CD4-positive, alpha-beta T cell treated with Interleukin-15 for 1 hour (primary cell): ENCODE results near the gene OCIAD1.

Source experiments
- DNase-seq: peaks from one replicate; pipeline ENCODE4 v3.0.0-alpha.2; 2020

OCIAD1 gene

DNA sequence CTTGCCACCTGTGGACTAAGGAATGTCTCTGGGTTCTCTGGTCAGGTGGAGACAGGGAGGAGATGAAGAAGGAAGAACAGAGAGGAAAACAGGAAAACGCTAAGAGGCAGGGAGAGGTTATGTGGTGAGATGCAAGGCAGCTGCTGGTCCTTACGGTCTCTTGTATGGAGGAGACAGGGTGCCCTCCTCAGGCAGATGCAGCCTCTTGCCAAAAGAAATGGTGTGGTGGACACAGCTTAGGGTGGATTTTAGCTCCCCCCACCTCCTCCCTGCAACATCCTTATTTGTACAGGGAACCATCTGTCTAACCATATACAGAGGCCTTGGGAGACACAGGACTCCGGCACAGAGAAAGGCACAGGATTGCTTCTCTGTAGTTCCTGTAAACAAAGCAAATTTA, 66.0 kb downstream of the OCIAD1 start:
- no peak for DNase-seq

DNA sequence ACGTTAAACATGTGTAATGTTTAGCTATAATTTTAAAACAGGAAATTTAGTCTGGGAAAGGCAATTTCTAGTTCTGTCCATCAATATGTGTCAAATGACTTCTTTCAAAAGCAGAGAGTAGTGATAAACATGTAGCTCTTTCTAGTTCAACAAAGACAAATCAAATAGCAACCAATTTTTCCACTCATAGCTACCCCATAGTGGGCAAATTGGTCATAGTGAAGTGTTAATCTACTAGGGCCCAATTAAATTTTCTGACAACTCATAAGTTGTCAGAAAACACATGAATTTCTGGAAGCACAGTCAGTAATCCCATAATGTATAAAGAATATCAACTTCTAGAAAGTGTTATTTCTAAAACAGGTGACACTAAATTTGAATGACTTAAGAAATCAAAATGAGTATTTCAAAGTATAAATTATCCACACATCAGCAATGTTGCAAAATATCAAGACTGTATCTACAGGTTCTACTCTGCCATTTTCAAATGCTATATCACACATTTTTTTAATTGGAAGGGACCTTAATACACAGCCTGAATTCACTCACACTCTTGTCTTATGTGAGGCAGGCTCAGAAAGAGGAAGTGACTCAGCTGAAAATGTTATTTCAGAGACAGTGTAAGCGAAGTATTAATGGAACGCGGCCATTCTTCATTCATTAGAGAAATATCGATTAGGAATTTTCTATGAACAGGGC, 68.0 kb downstream of the OCIAD1 start:
- DNase-seq, result no peak

DNA sequence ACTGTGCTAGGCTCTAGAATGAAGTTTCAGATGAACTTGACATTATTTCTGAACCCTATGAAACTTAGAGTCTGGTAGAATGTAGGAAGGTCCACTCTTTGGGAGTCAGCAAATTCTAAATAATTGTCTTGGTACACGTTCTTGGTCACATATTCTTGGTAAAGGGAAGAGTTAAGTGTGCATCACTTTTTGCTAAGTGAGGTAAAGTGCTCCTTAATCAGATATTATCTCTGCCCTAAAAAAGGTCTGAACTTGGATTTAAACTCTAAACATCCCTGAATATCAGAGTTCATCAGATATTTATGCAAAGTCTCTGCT, 68.5 kb downstream of the OCIAD1 start:
- no peak for DNase-seq

DNA sequence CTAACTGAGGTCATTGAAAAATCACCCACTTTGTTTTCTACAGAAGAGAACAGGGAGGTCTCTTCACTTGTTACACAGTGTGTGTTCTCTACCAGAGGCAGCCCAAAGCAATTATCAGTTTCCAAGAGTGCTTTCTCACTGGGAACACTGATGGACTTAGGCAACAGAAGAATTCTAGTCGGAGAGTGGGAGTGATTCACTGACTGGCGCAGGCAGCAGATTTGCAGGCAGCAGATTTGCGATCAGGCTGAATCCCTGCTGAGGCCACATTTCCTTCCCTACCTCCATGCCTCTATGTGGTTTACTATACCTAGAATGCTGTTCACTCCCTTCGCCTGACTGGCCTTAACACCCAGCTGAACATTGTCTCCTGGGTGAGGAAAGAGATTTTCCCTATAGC, 69.1 kb downstream of the OCIAD1 start:
- no peak for DNase-seq

DNA sequence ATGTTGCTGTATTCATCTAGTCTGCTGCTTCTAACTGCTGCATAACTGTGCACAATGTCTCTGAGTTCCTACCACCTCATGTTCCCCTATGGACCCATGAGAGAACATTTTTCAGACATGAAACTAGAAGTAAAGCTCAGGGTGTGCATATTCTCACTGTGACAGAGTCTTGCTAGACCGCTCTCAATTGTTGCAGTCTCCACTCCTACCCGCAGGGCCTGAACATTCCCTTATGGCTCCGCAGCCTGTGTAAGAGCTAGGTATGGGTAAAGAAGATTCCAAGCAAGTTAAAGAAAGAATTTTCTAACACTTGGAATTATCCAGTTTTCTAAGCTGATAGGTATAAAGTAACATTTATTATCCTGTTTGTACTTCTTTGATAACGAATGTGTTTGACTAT, 70.3 kb downstream of the OCIAD1 start:
- no peak for DNase-seq

DNA sequence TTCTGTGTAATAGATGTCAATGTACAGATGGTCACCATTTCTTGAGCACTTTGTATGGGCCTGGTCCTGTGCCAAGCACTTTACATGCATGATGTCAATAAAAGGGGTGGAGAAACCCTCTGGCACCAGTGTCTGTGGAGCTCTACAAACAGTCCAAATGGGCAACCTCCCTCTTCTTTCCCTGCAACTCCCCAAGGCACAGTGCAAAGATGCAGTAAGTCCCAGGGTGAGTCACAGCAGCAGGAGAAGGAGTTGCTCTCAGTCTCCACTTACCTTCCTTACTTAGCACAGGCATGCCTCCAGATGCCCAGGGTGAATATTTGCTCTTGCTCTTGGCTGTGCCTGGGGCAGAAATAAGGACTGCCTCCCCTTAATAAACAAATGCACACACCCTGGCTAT, 71.4 kb downstream of the OCIAD1 start:
- DNase-seq, result no peak

DNA sequence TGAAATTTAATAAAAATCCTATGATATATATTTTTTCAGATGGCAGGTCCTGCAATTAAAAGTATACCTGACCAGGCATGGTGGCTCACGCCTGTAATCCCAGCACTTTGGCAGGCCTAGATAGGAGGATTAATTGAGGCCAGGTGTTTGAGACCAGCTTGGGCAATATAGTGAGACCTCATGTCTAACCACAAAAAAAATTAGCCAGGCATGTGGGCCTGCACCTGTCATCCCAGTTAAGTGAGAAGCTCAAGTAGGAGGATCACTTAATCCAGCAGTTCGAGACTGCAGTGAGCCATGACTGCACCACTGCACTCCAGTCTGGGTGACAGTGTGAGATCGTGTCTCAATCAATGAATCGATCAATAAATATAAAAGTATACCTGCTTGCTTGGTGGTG, 73.2 kb downstream of the OCIAD1 start:
- no peak for DNase-seq

DNA sequence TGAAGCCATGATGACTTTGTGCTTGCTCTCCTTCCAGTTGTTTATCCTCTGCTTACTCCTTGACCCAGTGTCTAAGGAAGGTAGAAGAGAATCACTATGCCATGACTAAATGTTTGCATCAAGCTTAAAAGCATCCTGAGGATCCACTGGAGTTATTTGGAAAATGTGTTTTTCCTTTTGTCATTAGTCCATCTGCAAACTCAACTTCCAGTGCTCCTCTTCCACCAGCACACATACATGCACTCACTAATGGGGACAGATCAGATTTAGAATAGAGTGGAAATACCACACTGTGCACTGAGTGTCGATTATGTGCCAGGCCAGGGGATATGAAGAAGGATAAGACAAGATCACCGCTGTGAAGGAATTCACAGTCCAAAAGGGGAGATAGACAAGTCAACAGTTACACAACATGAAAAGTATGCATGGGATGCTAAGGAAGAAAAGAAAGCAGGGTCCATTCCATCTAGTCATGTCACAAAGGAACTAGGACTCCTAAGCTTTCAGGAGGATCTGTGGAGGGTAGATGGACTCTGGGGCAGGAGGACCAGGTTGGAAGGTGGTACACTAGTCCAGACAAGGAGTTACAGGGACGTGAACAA, 73.8 kb downstream of the OCIAD1 start:
- DNase-seq, result no peak

DNA sequence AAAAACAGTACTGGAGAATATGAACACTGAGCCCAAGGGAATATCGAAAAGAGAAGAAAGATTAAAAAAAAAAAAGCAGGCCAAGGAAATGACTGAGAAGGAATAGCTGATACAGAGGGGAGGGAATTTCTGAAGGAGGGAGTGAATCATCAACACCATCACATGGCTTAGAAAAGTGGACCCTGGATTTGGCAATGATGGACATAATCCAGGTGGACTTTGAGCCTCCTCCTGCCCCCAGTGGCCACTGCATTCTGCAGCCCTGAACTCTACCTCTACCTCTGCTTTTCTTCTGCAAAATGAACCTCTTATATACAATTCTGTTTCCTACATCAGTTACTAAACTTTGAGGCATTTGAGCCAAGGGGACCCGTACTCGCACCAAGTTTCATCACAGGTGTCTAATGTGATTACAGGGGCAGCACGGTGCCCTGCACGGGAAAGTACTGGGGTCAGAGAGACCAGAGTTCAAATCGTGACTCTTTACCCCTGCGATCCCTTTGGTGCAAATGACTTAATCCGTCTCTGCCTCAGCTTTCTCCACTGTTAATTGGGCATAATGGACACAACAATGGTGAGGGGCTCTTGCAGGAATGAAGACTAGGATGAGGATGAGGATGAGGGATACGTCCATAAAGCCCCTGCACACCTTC, 74.6 kb downstream of the OCIAD1 start:
- no peak for DNase-seq

DNA sequence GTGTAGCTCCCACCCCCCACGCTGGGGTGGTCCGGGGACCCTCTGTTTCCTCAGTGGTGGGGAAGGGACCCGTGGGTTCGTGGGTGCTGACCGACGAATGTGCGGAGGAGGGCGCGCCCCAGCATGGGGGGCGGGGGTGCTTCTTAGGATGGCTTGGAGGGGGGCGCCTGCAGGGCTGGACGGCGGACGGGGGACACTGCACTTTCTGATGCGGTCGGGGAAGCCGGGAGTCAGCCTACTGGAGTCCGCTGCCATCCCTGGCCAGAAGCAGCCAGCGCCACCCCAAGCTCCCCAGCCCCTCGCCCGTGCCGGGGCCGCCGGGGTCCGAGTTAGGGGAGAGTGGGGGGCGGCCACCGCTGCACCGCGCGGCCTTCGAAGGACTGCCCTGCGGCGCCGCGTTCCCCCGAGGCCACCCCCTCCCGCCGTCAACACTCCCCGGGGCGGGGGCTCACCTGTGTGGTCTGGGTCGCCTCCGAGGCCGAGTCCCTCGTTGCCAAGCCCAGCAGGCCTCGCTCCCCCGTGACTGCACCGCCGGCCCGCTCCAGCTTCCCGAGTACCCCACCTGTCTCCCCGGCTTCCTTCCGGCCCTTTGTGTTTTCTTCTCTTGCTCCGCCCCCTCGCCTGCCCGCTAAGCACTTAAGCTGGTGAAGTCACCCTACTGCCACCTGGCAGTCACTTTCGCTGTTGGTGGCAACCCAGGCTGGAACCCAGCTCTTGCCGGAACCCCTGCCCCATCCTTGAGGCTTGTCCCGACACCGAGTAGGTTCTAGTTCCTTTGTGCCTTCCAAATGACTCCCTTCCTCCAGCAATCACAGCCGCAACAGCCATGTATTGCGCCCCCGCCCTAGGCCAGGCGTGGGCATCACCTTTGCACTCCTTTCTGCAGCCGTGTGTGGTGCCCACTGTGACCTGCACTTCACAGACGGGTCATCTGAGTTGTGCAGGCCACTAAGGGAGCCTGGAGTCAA, 75.6 kb downstream of the OCIAD1 start, which contains the start of gene OCIAD2:
TSS of gene OCIAD2 (minus strand) at position 569 of the 968 bp plus-strand sequence. CDS start 2,225 bp downstream, outside the sequence.
- peak; percentile 88 for DNase-seq

DNA sequence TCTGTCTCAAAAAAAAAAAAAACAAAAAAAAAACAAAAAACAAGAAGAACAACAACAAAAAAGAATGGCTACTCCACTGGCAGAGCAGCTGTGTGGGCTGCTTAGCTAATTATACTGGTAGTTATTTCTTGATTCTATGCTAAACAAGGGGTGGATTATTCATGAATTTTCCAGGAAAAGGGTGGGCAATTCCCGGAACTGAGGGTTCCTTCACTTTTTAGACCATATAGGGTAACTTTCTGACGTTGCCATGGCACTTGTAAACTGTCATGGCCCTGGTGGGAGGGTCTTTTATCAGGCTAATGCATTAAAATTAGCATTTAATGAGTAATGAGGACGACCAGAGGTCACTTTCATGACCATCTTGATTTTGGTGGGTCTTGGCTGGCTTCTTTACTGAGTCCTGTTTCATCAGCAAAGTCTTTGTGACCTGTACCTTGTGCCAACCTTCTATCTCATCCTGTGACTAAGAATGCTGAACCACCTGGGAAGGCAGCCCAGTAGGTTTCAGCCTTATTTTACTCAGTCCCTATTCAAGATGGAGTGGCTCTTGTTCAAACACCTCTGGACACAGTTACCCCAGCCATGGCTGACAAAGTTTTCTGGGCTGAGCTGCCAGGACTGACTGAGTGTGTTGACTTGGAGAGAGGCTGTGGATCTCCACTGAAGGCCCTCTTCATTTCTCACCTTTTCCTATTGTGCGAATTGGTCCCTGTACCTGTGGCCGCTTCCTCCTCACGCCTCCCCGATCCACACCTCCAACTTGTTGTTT, 77.0 kb downstream of the OCIAD1 start:
- no peak for DNase-seq

DNA sequence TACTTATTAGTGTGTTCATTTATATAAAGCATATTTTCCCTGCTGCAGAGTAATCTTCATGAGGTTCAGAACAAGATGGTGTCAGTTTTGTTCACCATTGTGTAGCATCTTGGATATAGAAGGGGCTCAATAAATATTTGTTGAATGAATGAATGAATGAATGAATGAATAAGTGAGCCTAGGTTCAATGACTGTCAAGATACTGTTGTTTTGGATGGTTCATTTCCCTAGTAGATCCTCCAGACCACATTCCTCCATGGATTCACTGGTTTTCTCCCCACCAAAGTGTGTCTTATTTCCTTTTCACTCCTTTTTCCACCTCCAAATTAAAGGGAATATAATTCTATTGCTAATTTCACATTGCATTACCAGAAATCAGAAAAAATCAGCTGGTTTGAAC, 77.8 kb downstream of the OCIAD1 start:
- DNase-seq, result no peak

DNA sequence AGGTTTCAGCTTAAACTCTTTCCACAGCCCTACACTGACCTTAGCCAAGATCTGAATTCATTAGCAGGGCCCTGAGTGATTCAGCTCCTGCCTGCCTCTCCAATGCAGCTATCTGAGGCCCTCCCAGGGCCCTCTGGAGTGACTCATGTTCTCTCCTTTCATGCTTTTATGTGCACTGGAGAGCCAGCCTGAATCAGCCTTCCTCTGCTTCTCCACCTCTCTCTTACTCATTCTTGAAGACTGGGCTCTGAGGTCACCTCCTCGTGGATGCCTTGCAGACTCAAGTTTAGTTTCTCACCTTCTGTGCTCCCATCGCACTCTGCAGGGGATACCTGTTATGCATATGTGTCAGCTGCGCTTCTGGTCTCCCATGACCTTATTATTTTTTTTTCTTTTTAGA, 78.8 kb downstream of the OCIAD1 start:
- no peak for DNase-seq

DNA sequence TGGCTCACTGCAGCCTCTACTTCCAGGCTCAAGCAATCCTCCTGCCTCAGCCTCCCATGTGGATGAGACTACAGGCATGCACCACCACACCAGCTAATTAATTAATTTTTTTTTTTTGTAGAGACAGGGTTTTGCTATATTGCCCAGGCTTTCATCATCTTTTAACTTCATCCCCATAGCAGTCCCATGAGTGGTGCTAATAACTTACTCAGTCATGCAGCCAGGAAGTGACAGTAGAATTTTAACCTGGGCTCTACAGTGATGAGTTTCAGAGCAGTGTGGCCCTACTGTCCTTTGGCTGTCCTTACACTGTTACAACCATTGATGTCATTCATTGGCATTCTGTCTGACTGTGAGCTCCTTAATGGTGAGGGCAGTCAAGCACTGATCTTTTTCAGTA, 79.6 kb downstream of the OCIAD1 start:
- DNase-seq, result no peak
